ENCODE measurements around the gene CREG2. TPM values are rescaled to one million over a fixed set of nuclear protein-coding genes. Genes with fewer than 3 reads are reported as not detected.
A peak's percentile ranks its signal among the peaks of the same experiment; 100 is the strongest.

Gene CREG2
- polyA plus RNA-seq, 2 donors = 0.44 TPM; not detected in 1

- Histone ChIP-seq H3K27ac (ENCODE audit: low read depth in 2 of 2, low read length in 1 of 2) (peak overlapping the region; percentile 89 to 93), H3K9me3 (ENCODE audit: control insufficient read depth in 2 of 2, insufficient read depth in 1 of 2, low read depth in 1 of 2, low read length in 1 of 2) (no peaks in the 10 kb centered on the region), H3K4me3 (ENCODE audit: low read depth in 1 of 2, low read length in 2 of 2) (peak overlapping the region; percentile 48 to 73), H3K36me3 (ENCODE audit: control insufficient read depth in 2 of 2, insufficient read depth in 2 of 2, low read length in 1 of 2) (no peaks in the 10 kb centered on the region), H3K27me3 (ENCODE audit: control insufficient read depth in 1 of 2, insufficient read depth in 2 of 2, low read length in 2 of 2) (no peaks in the 10 kb centered on the region), H3K4me1 (ENCODE audit: control insufficient read depth in 2 of 2, insufficient read depth in 2 of 2, low read length in 1 of 2) (peaks cover 0 to 13% of the 10 kb centered on the region in 2 donors)
- 25 to 34% methylated on average over 7 of the region's 7 CpGs for WGBS, 2 donors
Observed at GRCh38 chr2:101306410-101306809, 80.9 kb downstream of the CREG2 start.

GRCh38 chr2:101305492-101306078 lies 81.7 kb downstream of the CREG2 start:
- no peaks in the 10 kb centered on the region for H3K27me3 ChIP-seq (ENCODE audit: control insufficient read depth in 1 of 2, insufficient read depth in 2 of 2, low read length in 2 of 2)
- no peaks in the 10 kb centered on the region for H3K9me3 ChIP-seq (ENCODE audit: control insufficient read depth in 2 of 2, insufficient read depth in 1 of 2, low read depth in 1 of 2, low read length in 1 of 2)
- peak overlapping the region in 1 of 2 donors; percentile 73 for H3K4me3 ChIP-seq (ENCODE audit: low read depth in 1 of 2, low read length in 2 of 2)
- 55 to 58% methylated on average over 7 of the region's 7 CpGs for WGBS, 2 donors
- H3K4me1 ChIP-seq (ENCODE audit: control insufficient read depth in 2 of 2, insufficient read depth in 2 of 2, low read length in 1 of 2) = peaks cover 2 to 16% of the 10 kb centered on the region in 2 donors
- peaks cover 0 to 3% of the 10 kb centered on the region in 2 donors for H3K36me3 ChIP-seq (ENCODE audit: control insufficient read depth in 2 of 2, insufficient read depth in 2 of 2, low read length in 1 of 2)
- peak overlapping the region; percentile 79 to 93 for H3K27ac ChIP-seq (ENCODE audit: low read depth in 2 of 2, low read length in 1 of 2)

- Histone ChIP-seq H3K9me3 (ENCODE audit: control insufficient read depth in 2 of 2, insufficient read depth in 1 of 2, low read depth in 1 of 2, low read length in 1 of 2) (no peaks in the 10 kb centered on the region), H3K4me1 (ENCODE audit: control insufficient read depth in 2 of 2, insufficient read depth in 2 of 2, low read length in 1 of 2) (peaks cover 2 to 16% of the 10 kb centered on the region in 2 donors), H3K36me3 (ENCODE audit: control insufficient read depth in 2 of 2, insufficient read depth in 2 of 2, low read length in 1 of 2) (peaks cover 0 to 3% of the 10 kb centered on the region in 2 donors), H3K27ac (ENCODE audit: low read depth in 2 of 2, low read length in 1 of 2) (no peak overlapping the region), H3K4me3 (ENCODE audit: low read depth in 1 of 2, low read length in 2 of 2) (peak overlapping the region in 1 of 2 donors; percentile 73), H3K27me3 (ENCODE audit: control insufficient read depth in 1 of 2, insufficient read depth in 2 of 2, low read length in 2 of 2) (no peaks in the 10 kb centered on the region)
- WGBS, 2 donors = 78% methylated on average over 4 of the region's 4 CpGs
Observed at GRCh38 chr2:101305035-101305434, 82.3 kb downstream of the CREG2 start.

- no peaks in the 10 kb centered on the region for H3K27me3 ChIP-seq (ENCODE audit: control insufficient read depth in 1 of 2, insufficient read depth in 2 of 2, low read length in 2 of 2)
- no peak overlapping the region for H3K4me3 ChIP-seq (ENCODE audit: low read depth in 1 of 2, low read length in 2 of 2)
- no peak overlapping the region for H3K27ac ChIP-seq (ENCODE audit: low read depth in 2 of 2, low read length in 1 of 2)
- H3K36me3 ChIP-seq (ENCODE audit: control insufficient read depth in 2 of 2, insufficient read depth in 2 of 2, low read length in 1 of 2) = peaks cover 0 to 3% of the 10 kb centered on the region in 2 donors
- peaks cover 2 to 12% of the 10 kb centered on the region in 2 donors for H3K4me1 ChIP-seq (ENCODE audit: control insufficient read depth in 2 of 2, insufficient read depth in 2 of 2, low read length in 1 of 2)
- H3K9me3 ChIP-seq (ENCODE audit: control insufficient read depth in 2 of 2, insufficient read depth in 1 of 2, low read depth in 1 of 2, low read length in 1 of 2) = no peaks in the 10 kb centered on the region
- WGBS, 2 donors = 47 to 62% methylated on average over 1 of the region's 1 CpG
Observed at GRCh38 chr2:101303688-101304087, 83.6 kb downstream of the CREG2 start.

GRCh38 chr2:101302016-101302415 lies 85.3 kb downstream of the CREG2 start:
- H3K4me1 ChIP-seq (ENCODE audit: control insufficient read depth in 2 of 2, insufficient read depth in 2 of 2, low read length in 1 of 2) = peaks cover 2 to 12% of the 10 kb centered on the region in 2 donors
- WGBS, 2 donors = 57 to 62% methylated on average over 4 of the region's 4 CpGs
- H3K9me3 ChIP-seq (ENCODE audit: control insufficient read depth in 2 of 2, insufficient read depth in 1 of 2, low read depth in 1 of 2, low read length in 1 of 2) = no peaks in the 10 kb centered on the region
- H3K27me3 ChIP-seq (ENCODE audit: control insufficient read depth in 1 of 2, insufficient read depth in 2 of 2, low read length in 2 of 2) = no peaks in the 10 kb centered on the region
- H3K4me3 ChIP-seq (ENCODE audit: low read depth in 1 of 2, low read length in 2 of 2) = no peak overlapping the region
- no peak overlapping the region for H3K27ac ChIP-seq (ENCODE audit: low read depth in 2 of 2, low read length in 1 of 2)
- peaks cover 0 to 3% of the 10 kb centered on the region in 2 donors for H3K36me3 ChIP-seq (ENCODE audit: control insufficient read depth in 2 of 2, insufficient read depth in 2 of 2, low read length in 1 of 2)

GRCh38 chr2:101300836-101301235 lies 86.5 kb downstream of the CREG2 start:
- WGBS, 2 donors = 71 to 75% methylated on average over 7 of the region's 7 CpGs
- H3K4me1 ChIP-seq (ENCODE audit: control insufficient read depth in 2 of 2, insufficient read depth in 2 of 2, low read length in 1 of 2) = peaks cover 2 to 9% of the 10 kb centered on the region in 2 donors
- no peaks in the 10 kb centered on the region for H3K27me3 ChIP-seq (ENCODE audit: control insufficient read depth in 1 of 2, insufficient read depth in 2 of 2, low read length in 2 of 2)
- peaks cover 0 to 3% of the 10 kb centered on the region in 2 donors for H3K36me3 ChIP-seq (ENCODE audit: control insufficient read depth in 2 of 2, insufficient read depth in 2 of 2, low read length in 1 of 2)
- H3K27ac ChIP-seq (ENCODE audit: low read depth in 2 of 2, low read length in 1 of 2) = no peak overlapping the region
- H3K9me3 ChIP-seq (ENCODE audit: control insufficient read depth in 2 of 2, insufficient read depth in 1 of 2, low read depth in 1 of 2, low read length in 1 of 2) = no peaks in the 10 kb centered on the region
- H3K4me3 ChIP-seq (ENCODE audit: low read depth in 1 of 2, low read length in 2 of 2) = no peak overlapping the region

- H3K27ac ChIP-seq (ENCODE audit: low read depth in 2 of 2, low read length in 1 of 2) = no peak overlapping the region
- peaks cover 2 to 7% of the 10 kb centered on the region in 2 donors for H3K4me1 ChIP-seq (ENCODE audit: control insufficient read depth in 2 of 2, insufficient read depth in 2 of 2, low read length in 1 of 2)
- no peaks in the 10 kb centered on the region for H3K27me3 ChIP-seq (ENCODE audit: control insufficient read depth in 1 of 2, insufficient read depth in 2 of 2, low read length in 2 of 2)
- H3K36me3 ChIP-seq (ENCODE audit: control insufficient read depth in 2 of 2, insufficient read depth in 2 of 2, low read length in 1 of 2) = peaks cover 0 to 3% of the 10 kb centered on the region in 2 donors
- no peaks in the 10 kb centered on the region for H3K9me3 ChIP-seq (ENCODE audit: control insufficient read depth in 2 of 2, insufficient read depth in 1 of 2, low read depth in 1 of 2, low read length in 1 of 2)
- H3K4me3 ChIP-seq (ENCODE audit: low read depth in 1 of 2, low read length in 2 of 2) = no peak overlapping the region
- WGBS, 2 donors = 71 to 86% methylated on average over 1 of the region's 1 CpG
Observed at GRCh38 chr2:101300164-101300563, 87.1 kb downstream of the CREG2 start.

- peaks cover 0 to 3% of the 10 kb centered on the region in 2 donors for H3K36me3 ChIP-seq (ENCODE audit: control insufficient read depth in 2 of 2, insufficient read depth in 2 of 2, low read length in 1 of 2)
- no peak overlapping the region for H3K4me3 ChIP-seq (ENCODE audit: low read depth in 1 of 2, low read length in 2 of 2)
- peak overlapping the region in 1 of 2 donors; percentile 31 for H3K27ac ChIP-seq (ENCODE audit: low read depth in 2 of 2, low read length in 1 of 2)
- no peaks in the 10 kb centered on the region for H3K9me3 ChIP-seq (ENCODE audit: control insufficient read depth in 2 of 2, insufficient read depth in 1 of 2, low read depth in 1 of 2, low read length in 1 of 2)
- H3K4me1 ChIP-seq (ENCODE audit: control insufficient read depth in 2 of 2, insufficient read depth in 2 of 2, low read length in 1 of 2) = peaks cover 2 to 7% of the 10 kb centered on the region in 2 donors
- WGBS, 2 donors = 65 to 73% methylated on average over 6 of the region's 6 CpGs
- no peaks in the 10 kb centered on the region for H3K27me3 ChIP-seq (ENCODE audit: control insufficient read depth in 1 of 2, insufficient read depth in 2 of 2, low read length in 2 of 2)
Observed at GRCh38 chr2:101299604-101300003, 87.7 kb downstream of the CREG2 start.

GRCh38 chr2:101297383-101297782 lies 89.9 kb downstream of the CREG2 start:
- no peak overlapping the region for H3K27ac ChIP-seq (ENCODE audit: low read depth in 2 of 2, low read length in 1 of 2)
- H3K36me3 ChIP-seq (ENCODE audit: control insufficient read depth in 2 of 2, insufficient read depth in 2 of 2, low read length in 1 of 2) = peaks cover 3% of the 10 kb centered on the region in 2 donors
- no peak overlapping the region for H3K4me3 ChIP-seq (ENCODE audit: low read depth in 1 of 2, low read length in 2 of 2)
- WGBS, 2 donors = 80 to 85% methylated on average over 2 of the region's 2 CpGs
- H3K4me1 ChIP-seq (ENCODE audit: control insufficient read depth in 2 of 2, insufficient read depth in 2 of 2, low read length in 1 of 2) = peaks cover 2 to 3% of the 10 kb centered on the region in 2 donors
- no peaks in the 10 kb centered on the region for H3K9me3 ChIP-seq (ENCODE audit: control insufficient read depth in 2 of 2, insufficient read depth in 1 of 2, low read depth in 1 of 2, low read length in 1 of 2)
- H3K27me3 ChIP-seq (ENCODE audit: control insufficient read depth in 1 of 2, insufficient read depth in 2 of 2, low read length in 2 of 2) = no peaks in the 10 kb centered on the region

GRCh38 chr2:101296371-101296770 lies 90.9 kb downstream of the CREG2 start:
- no peak overlapping the region for H3K4me3 ChIP-seq (ENCODE audit: low read depth in 1 of 2, low read length in 2 of 2)
- no peak overlapping the region for H3K27ac ChIP-seq (ENCODE audit: low read depth in 2 of 2, low read length in 1 of 2)
- H3K9me3 ChIP-seq (ENCODE audit: control insufficient read depth in 2 of 2, insufficient read depth in 1 of 2, low read depth in 1 of 2, low read length in 1 of 2) = no peaks in the 10 kb centered on the region
- WGBS, 2 donors = 85 to 88% methylated on average over 5 of the region's 5 CpGs
- H3K27me3 ChIP-seq (ENCODE audit: control insufficient read depth in 1 of 2, insufficient read depth in 2 of 2, low read length in 2 of 2) = no peaks in the 10 kb centered on the region
- peaks cover 2 to 3% of the 10 kb centered on the region in 2 donors for H3K4me1 ChIP-seq (ENCODE audit: control insufficient read depth in 2 of 2, insufficient read depth in 2 of 2, low read length in 1 of 2)
- peaks cover 3% of the 10 kb centered on the region in 2 donors for H3K36me3 ChIP-seq (ENCODE audit: control insufficient read depth in 2 of 2, insufficient read depth in 2 of 2, low read length in 1 of 2)
